ENCODE data around the gene TRIM16.

Gene TRIM16

GRCh38 chr17:15659663-15660062 is 24.4 kb downstream of the TRIM16 start:
- no peak overlapping the region for H3K27ac ChIP-seq (ENCODE audit: extremely low read depth, low read depth, low read length)
- ChIA-PET CTCF (no interaction called here), POLR2A (interaction anchor here (0.8 kb wide), 1 partner anchor 40 kb away, joined by 3 read pairs; the partner anchor contains the start of gene ZNF286A)
- TF ChIP-seq ZNF768 (tag by site-specific recombination; IDR thresholded peaks at IDR 0.05) (no peak), KLF16 (tag by site-specific recombination; IDR thresholded peaks at IDR 0.05) (no peak), ZNF202 (tag by site-specific recombination; IDR thresholded peaks at IDR 0.05; ENCODE audit: borderline replicate concordance) (no peak), REST (tag by site-specific recombination; IDR thresholded peaks at IDR 0.05) (0 out of 2 replicates have a peak, but pooled peaks have one; percentile 13), REPIN1 (tag by site-specific recombination; IDR thresholded peaks at IDR 0.05; ENCODE audit: low read depth) (no peak), ZBTB1 (tag by site-specific recombination; IDR thresholded peaks at IDR 0.05) (no peak)
- H3K4me3 ChIP-seq (ENCODE audit: low read depth, low read length) = no peak overlapping the region
- no peaks in the 10 kb centered on the region for H3K4me1 ChIP-seq (ENCODE audit: control insufficient read depth, insufficient read depth, low read length)
- peaks cover 5 to 63% of the 10 kb centered on the region in 2 experiments for H3K36me3 ChIP-seq (ENCODE audit: control insufficient read depth in 2 of 2, insufficient read depth in 1 of 2, low read length in 2 of 2)
- no peaks in the 10 kb centered on the region for H3K9me3 ChIP-seq (ENCODE audit: control insufficient read depth, insufficient read depth, low read depth, low read length)

- TF ChIP-seq ZNF121 (tag by site-specific recombination; IDR thresholded peaks at IDR 0.05) (no peak), ZNF354C (tag by site-specific recombination; IDR thresholded peaks at IDR 0.05; ENCODE audit: borderline replicate concordance, low read depth) (no peak), ZNF280C (tag by site-specific recombination; IDR thresholded peaks at IDR 0.05) (no peak), KLF16 (tag by site-specific recombination; IDR thresholded peaks at IDR 0.05) (no peak), ZNF211 (tag by site-specific recombination; IDR thresholded peaks at IDR 0.05; ENCODE audit: low read depth) (no peak), ZSCAN23 (tag by site-specific recombination; IDR thresholded peaks at IDR 0.05) (no peak), MEIS1 (CRISPR knock-in tag; IDR thresholded peaks at IDR 0.05; ENCODE audit: borderline replicate concordance) (no peak), ZNF155 (tag by site-specific recombination; IDR thresholded peaks at IDR 0.05) (no peak), IKZF3 (tag by site-specific recombination; IDR thresholded peaks at IDR 0.05) (no peak), SP7 (tag by site-specific recombination; IDR thresholded peaks at IDR 0.05) (no peak), BCL6B (tag by site-specific recombination; IDR thresholded peaks at IDR 0.05) (no peak), ZNF544 (tag by site-specific recombination; IDR thresholded peaks at IDR 0.05) (no peak), GLI2 (tag by site-specific recombination; IDR thresholded peaks at IDR 0.05; ENCODE audit: borderline replicate concordance, low read depth) (no peak), BCL11B (tag by site-specific recombination; IDR thresholded peaks at IDR 0.05; ENCODE audit: low read depth) (no peak), ZNF10 (tag by site-specific recombination; IDR thresholded peaks at IDR 0.05) (no peak)
- ChIA-PET POLR2A (interaction anchor here (0.8 kb wide), 1 partner anchor 40 kb away, joined by 3 read pairs; the partner anchor contains the start of gene ZNF286A), CTCF (no interaction called here)
- H3K4me1 ChIP-seq (ENCODE audit: control insufficient read depth, insufficient read depth, low read length) = peaks cover under 1% of the 10 kb centered on the region; the same call in 1 of the 2 replicates
- no peaks in the 10 kb centered on the region for H3K9me3 ChIP-seq (ENCODE audit: control insufficient read depth, insufficient read depth, low read depth, low read length)
- H3K27ac ChIP-seq (ENCODE audit: extremely low read depth, low read depth, low read length) = no peak overlapping the region
- H3K4me3 ChIP-seq (ENCODE audit: low read depth, low read length) = no peak overlapping the region
- peaks cover 3 to 59% of the 10 kb centered on the region in 2 experiments for H3K36me3 ChIP-seq (ENCODE audit: control insufficient read depth in 2 of 2, insufficient read depth in 1 of 2, low read length in 2 of 2)
Measured at GRCh38 chr17:15659236-15659635, 24.9 kb downstream of the TRIM16 start.
